ENCODE measurements around the gene ATF3.
A peak's percentile ranks its signal among the peaks of the same experiment; 100 is the strongest.

Gene ATF3, protein sequence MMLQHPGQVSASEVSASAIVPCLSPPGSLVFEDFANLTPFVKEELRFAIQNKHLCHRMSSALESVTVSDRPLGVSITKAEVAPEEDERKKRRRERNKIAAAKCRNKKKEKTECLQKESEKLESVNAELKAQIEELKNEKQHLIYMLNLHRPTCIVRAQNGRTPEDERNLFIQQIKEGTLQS

DNA sequence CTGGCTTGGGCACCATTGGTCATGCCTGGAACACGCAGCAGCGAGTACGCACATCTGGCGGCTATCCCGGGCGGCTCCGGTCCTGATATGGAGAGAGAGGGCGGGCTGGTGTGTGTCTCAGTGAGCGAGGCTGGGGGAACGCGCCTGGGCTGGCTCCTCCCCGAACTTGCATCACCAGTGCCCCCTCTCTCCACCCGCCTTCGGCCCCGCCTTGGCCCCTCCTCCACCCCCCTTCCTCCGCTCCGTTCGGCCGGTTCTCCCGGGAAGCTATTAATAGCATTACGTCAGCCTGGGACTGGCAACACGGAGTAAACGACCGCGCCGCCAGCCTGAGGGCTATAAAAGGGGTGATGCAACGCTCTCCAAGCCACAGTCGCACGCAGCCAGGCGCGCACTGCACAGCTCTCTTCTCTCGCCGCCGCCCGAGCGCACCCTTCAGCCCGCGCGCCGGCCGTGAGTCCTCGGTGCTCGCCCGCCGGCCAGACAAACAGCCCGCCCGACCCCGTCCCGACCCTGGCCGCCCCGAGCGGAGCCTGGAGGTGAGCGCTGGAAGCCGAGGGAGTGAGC is at the start of gene ATF3:
Gene ATF3 (plus strand): TSS at position 370 of the 567 bp plus-strand sequence. CDS start 6,261 bp downstream, outside the sequence.
- peak; percentile 84 to 86 for DNase-seq (ENCODE audit: low read depth in 2 of 2)

GRCh38 chr1:212559929-212560328 is 48.6 kb upstream of the ATF3 start:
- no peak for DNase-seq (ENCODE audit: low read depth in 2 of 2)

GRCh38 chr1:212560933-212561460 is 47.6 kb upstream of the ATF3 start:
- no peak for DNase-seq (ENCODE audit: low read depth in 2 of 2)

DNA sequence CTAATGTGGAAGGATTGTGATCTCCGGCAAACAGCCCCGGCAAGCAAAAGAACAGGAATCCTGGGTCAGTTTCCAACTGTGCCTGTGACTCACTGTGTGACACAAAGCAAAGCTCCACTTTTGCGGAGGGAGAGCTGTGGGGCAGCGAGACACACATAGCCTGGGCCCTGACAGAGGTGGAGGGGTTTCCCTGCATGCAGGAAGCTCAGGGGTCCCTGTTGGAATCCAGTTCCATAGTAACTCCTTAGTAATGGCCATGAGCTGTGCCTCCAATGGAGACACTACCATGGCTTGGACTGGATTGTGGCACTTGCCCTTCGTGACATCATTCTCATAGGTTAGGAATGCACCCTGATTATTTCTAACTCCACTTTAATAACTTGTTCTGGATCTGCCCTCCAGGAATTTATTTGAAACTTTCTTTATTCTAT is 47.0 kb upstream of the ATF3 start:
- no peak for DNase-seq (ENCODE audit: low read depth in 2 of 2)

- no peak for DNase-seq (ENCODE audit: low read depth in 2 of 2)
Observed at GRCh38 chr1:212562771-212563170, 45.8 kb upstream of the ATF3 start.

DNA sequence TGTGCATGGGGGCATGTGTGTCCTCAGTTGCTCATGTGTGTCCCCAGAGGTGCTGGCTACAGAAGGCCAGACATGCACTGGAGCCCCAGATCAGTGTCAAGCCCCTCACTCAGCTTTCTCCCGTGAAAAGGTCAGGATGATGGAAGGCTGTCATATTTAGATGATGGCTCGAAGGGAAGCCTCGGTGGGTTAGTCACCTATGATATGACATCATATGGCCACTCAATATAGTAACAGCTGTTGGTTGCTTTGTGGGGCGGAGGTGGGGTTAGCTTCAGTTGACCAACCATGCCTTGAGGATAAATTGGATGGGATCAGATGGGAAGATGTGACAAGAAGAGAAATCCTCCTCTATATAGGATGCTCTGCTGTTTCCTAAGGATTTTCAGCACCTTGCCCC is 43.5 kb upstream of the ATF3 start:
- no peak for DNase-seq (ENCODE audit: low read depth in 2 of 2)

DNA sequence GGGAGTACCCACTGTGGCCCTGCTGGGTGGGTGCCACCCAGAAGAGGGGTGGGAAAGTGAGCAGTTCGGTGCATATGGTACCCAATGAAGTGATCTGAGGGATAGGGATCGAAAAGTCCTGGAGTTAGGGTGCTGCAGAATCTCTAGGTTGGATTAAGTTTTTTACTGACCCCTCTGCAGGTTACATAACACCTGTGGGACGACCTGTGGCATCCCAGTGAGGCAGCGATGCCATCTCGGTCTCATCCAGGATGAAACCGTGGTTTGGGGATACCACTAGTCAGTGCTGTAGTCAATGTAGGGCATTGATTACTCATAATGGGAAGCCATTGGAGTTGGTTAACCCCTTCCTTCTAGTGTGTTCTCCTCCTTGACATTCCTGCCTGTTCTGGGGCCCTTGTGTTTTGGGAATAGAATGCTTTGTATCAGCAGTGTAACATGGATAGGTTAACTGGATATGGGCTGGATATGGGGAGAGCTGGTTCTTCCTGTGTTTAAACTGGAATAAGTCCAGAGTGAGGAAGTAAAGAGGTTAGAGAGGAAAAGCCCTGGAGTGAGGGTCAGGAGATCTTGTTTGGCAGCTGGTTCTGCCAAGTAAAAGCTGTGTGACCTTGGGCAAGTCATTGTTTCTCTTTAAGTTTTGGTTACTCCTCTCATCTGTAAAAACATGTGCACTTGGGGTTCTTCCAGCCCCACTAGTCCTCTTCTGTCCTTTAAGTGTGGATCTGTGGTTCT is 42.8 kb upstream of the ATF3 start:
- DNase-seq (ENCODE audit: low read depth in 2 of 2), result no peak

- peak; percentile 31 to 57 for DNase-seq (ENCODE audit: low read depth in 2 of 2)
Observed at GRCh38 chr1:212566522-212567479, 41.8 kb upstream of the ATF3 start.

DNA sequence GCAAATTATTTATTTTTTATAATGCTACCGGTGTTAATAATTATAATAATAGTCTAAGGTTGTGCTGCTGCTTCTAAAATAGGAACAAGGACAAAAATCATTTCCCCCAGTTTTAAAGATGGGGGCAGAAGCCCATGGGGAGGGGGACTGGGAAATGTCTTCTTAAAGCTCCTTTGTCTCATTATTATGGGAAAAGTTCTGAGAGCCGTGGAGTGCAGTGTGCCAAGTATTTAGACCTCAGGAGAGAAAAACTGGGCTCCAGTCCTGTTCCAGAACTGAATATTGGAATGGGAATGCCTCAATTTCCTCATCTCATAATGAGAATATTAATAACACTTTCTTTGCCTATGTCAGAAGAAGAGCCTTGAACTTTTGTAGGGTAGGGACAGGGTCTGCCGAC is 40.9 kb upstream of the ATF3 start:
- no peak for DNase-seq (ENCODE audit: low read depth in 2 of 2)

DNA sequence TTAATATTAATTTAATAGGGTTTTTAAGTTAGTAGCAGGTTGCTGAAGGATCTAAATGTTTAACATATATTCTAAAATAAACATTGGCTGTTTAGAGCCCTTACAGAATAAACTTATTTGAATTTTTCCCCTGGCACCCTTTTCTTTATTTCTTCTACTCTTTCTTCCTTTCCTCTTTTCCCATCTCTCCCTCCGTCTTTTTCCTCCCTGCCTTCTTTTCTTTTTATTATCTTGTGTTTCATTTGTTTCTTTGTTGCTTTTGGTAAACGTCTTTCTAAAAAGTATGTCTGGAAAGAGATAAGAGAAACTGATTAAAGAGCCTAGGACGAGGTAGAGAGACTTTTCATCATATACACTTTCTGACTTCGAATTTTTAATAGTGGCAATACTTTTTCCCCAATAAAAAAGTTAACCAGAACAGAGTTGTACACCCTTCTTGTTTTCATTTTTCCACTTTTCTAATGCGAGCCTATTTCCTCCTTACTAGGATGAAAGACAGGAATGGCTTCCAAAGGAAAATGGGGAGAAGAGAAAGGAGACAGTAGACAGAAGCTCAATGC is 39.5 kb upstream of the ATF3 start:
- DNase-seq (ENCODE audit: low read depth in 2 of 2), result no peak

GRCh38 chr1:212574732-212575131 is 33.8 kb upstream of the ATF3 start:
- no peak for DNase-seq (ENCODE audit: low read depth in 2 of 2)

DNA sequence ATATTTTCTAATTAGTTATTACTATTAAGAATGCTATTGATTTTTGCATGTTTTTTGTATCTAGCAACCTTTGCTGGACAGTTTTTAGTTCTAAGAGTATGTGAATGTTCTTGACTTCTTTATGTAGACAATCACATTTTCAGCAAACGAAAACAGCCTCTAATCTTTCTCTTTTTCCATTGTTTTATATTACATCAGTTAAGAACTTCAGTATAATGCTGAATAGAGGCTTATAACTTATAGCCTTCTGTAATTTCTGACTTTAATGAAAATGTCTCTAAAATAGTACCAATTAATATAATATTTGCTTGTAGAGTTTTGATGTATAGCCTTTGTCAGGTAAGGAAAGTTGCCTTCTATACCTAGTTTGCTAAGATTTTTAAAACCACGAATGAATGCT is 33.2 kb upstream of the ATF3 start:
- no peak for DNase-seq (ENCODE audit: low read depth in 2 of 2)

- DNase-seq (ENCODE audit: low read depth in 2 of 2), result no peak
Observed at GRCh38 chr1:212578041-212578440, 30.5 kb upstream of the ATF3 start.

DNA sequence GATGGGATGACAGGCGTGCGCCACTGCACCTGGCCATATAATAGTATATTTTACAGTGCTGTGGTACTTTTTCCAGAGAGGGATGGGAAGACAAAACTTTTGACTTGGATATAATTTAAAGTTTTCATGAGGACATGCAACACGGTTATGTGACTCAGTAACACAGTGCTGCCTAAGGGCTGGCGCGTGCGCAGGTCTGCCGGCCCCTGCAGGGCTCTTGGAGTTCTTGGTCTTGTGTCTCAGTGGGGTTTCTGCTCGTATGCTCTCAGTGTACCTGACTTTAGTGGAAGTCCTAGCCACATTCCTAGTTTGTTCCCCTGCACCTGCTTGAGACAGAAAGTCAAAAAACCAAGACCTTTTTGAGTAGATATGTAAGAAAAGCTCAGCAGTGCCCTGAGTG is 27.5 kb upstream of the ATF3 start:
- no peak for DNase-seq (ENCODE audit: low read depth in 2 of 2)

DNA sequence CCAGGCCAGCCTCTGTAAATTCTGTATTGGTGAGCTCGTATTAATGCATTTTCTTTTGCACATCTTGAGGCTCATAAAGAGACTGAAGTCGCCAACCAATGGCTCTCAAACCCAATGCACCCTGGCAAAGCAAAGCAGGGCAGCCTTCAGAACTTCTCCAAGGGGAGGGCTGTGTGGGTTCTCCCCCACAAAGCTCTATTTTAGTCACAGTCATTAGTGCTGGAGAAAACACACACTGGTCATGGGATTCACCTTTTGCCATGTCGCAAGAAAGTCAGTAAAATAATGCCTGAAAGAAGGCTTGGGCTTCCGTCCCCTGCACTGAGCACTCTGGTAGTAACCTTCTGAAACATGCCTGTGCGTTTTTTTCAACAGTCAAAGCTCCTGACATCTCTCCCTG is 26.3 kb upstream of the ATF3 start:
- DNase-seq (ENCODE audit: low read depth in 2 of 2), result no peak

- DNase-seq (ENCODE audit: low read depth in 2 of 2), result no peak
Observed at GRCh38 chr1:212582808-212583615, 25.5 kb upstream of the ATF3 start.

- no peak for DNase-seq (ENCODE audit: low read depth in 2 of 2)
Observed at GRCh38 chr1:212583643-212584042, 24.9 kb upstream of the ATF3 start.

GRCh38 chr1:212584092-212584886 is 24.3 kb upstream of the ATF3 start:
- no peak for DNase-seq (ENCODE audit: low read depth in 2 of 2)

DNA sequence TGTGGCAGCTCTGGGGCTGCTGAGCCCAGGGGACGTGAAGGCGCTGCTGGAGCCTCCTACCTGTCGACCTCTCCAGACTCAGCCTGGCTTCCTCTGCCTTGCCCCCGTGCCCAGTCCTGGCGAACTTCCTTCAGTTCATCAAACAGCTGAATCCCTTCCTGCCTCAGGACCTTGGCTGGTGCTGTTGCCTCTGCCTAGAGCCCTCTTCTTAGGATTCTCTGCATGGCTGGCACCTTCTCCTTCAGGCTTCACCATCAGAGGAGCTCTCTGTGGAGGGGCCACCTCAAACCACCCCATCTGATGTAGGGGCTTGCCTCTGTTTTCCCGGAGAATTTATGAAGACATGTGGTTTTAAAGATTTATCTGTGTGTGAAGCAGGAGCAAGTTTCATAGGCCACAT is 23.4 kb upstream of the ATF3 start:
- no peak for DNase-seq (ENCODE audit: low read depth in 2 of 2)
